Naive thymus-derived CD4-positive, alpha-beta T cell (primary cell): ENCODE data around the gene PLCL1. TPM values are rescaled to one million over a fixed set of nuclear protein-coding genes. Genes with fewer than 3 reads are reported as not detected.

ENCODE experiments used
- ATAC-seq: fragments of 150-1000 bp; cut with Tn5 transposase; 2 replicates; pipeline ENCODE4 v1.10.0; 2021; ENCODE audit warnings: mild to moderate bottlenecking, moderate library complexity
- CTCF ChIA-PET: fragments of 350-600 bp; sonication (Branson Sonifier 250); formaldehyde crosslinking; loops from one replicate; lab custom pipeline; 2021; ENCODE audit warnings: antibody characterized with exemption; lab: Charles Lee
- POLR2A ChIA-PET: fragments of 350-600 bp; sonication (Branson Sonifier 250); formaldehyde crosslinking; loops from one replicate; lab custom pipeline; 2021; ENCODE audit warnings: antibody characterized with exemption, inconsistent platforms; lab: Charles Lee
- DNase-seq, 9 donors: peaks; one replicate each; pipeline versions ENCODE4 v3.0.0 to v3.0.0-alpha.2; 2020 to 2022; ENCODE audit warnings: mixed read lengths in 1 of 9
- H3K27ac ChIP-seq: one replicate; pipeline ENCODE4 v1.7.0; 2013; ENCODE audit warnings: mild to moderate bottlenecking, low read depth, low read length, moderate library complexity
- H3K27me3 ChIP-seq, 2 donors: one replicate each; pipeline ENCODE4 v1.7.0; 2013; ENCODE audit warnings: low read length in 2 of 2, mild to moderate bottlenecking in 2 of 2, moderate library complexity in 2 of 2; ENCODE audit not compliant: control insufficient read depth in 2 of 2, insufficient read depth in 2 of 2
- H3K36me3 ChIP-seq, 3 experiments: 1 replicate in 2 of 3; 2 replicates in 1 of 3; pipeline ENCODE4 v1.7.0; 2013; ENCODE audit warnings: low read length in 3 of 3, mild to moderate bottlenecking in 3 of 3, moderate library complexity in 1 of 3; ENCODE audit not compliant: insufficient read depth in 3 of 3, control insufficient read depth in 2 of 3
- H3K4me1 ChIP-seq, 2 donors: one replicate each; pipeline ENCODE4 v1.7.0; 2013; ENCODE audit warnings: low read length in 2 of 2, mild to moderate bottlenecking in 2 of 2, moderate library complexity in 1 of 2; ENCODE audit not compliant: control insufficient read depth in 2 of 2, insufficient read depth in 2 of 2
- H3K4me3 ChIP-seq: 2 replicates; pipeline ENCODE4 v1.7.0; 2013; ENCODE audit warnings: mild to moderate bottlenecking, low read length
- H3K9me3 ChIP-seq, 3 experiments: 1 replicate in 2 of 3; 2 replicates in 1 of 3; pipeline ENCODE4 v1.7.0; 2013; ENCODE audit warnings: low read length in 3 of 3; ENCODE audit not compliant: control insufficient read depth in 2 of 3
- H3K27ac Mint-ChIP-seq, 9 donors: one replicate each; pipeline ENCODE4 v1.8.0; 2020 to 2022; ENCODE audit warnings: mixed read lengths in 9 of 9, mild to moderate bottlenecking in 8 of 9, moderate library complexity in 5 of 9, inconsistent platforms in 2 of 9
- H3K27me3 Mint-ChIP-seq, 5 donors: one replicate each; pipeline ENCODE4 v1.8.0; 2021 to 2022; ENCODE audit warnings: mixed read lengths in 5 of 5, mild to moderate bottlenecking in 1 of 5
- H3K36me3 Mint-ChIP-seq, 5 donors: one replicate each; pipeline ENCODE4 v1.8.0; 2020 to 2022; ENCODE audit warnings: mixed read lengths in 5 of 5, mild to moderate bottlenecking in 3 of 5, inconsistent platforms in 1 of 5
- H3K4me1 Mint-ChIP-seq, 7 donors: one replicate each; pipeline ENCODE4 v1.8.0; 2020 to 2022; ENCODE audit warnings: mixed read lengths in 7 of 7, mild to moderate bottlenecking in 3 of 7, inconsistent platforms in 1 of 7
- H3K4me3 Mint-ChIP-seq, 10 donors: one replicate each; pipeline ENCODE4 v1.8.0; 2020 to 2022; ENCODE audit warnings: mild to moderate bottlenecking in 10 of 10, mixed read lengths in 10 of 10, moderate library complexity in 6 of 10, inconsistent platforms in 2 of 10
- H3K9me3 Mint-ChIP-seq, 11 donors: one replicate each; pipeline ENCODE4 v1.8.0; 2020 to 2022; ENCODE audit warnings: mixed read lengths in 11 of 11, mild to moderate bottlenecking in 4 of 11, inconsistent platforms in 1 of 11, moderate library complexity in 1 of 11
- intact Hi-C, 2 donors: fragments of 100-400 bp; cut with micrococcal nuclease; formaldehyde crosslinking; loops; one replicate each; pipeline ENCODE4 v1.15.1; 2023
- polyA plus RNA-seq, 2 donors: library from polyadenylated mRNA; unstranded; fragments of 300-500 nt; fragmentation: Illumina TruSeq; gene quantifications; one replicate each; pipeline ENCODE4 v1.2.3, GENCODE V29; 2021
- total RNA-seq, 6 experiments: library from RNA in 5 of 6; stranded (reverse) in 5 of 6; gene quantifications; 1 replicate in 5 of 6; 2 replicates in 1 of 6; pipeline ENCODE4 v1.2.3 and lab custom pipeline; 2021 to 2026

Gene PLCL1
- total and polyA plus RNA-seq, 7 experiments from 2014 or later: 1.8 to 33.7 (median 22.7) TPM

DNA sequence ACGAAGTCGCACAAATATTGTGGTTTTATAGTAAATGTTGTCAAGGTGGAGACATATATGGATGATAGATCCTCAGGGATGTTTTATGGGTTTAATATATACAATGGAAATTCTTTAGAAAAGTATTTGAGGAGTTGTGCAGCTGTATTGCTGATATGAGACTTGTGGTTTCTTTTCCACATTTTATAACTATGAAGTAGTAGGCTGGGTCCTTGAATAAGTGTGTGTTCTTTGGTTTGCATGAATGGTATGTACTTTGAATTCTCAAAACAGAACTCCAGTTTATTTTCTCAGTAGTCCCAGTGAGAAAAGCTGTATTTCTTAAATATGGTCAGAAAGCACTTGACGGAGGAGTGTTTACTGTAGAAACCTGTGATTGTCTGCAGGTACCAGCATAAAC, 42.4 kb downstream of the PLCL1 start:
- no peaks in the 10 kb centered on the region for H3K27me3 ChIP-seq
- DNase-seq (no peak), ATAC-seq (no peak)
- Mint-ChIP-seq H3K27me3 (peaks cover 0 to 6% (median 0%) of the 10 kb centered on the region in 5 donors), H3K9me3 (no peaks in the 10 kb centered on the region), H3K4me1 (peaks cover 29 to 100% (median 96%) of the 10 kb centered on the region in 7 donors), H3K36me3 (peaks cover 0 to 8% (median 0%) of the 10 kb centered on the region in 5 donors), H3K27ac (peak overlapping the region in 8 of 9 donors; percentile 97 to 100 (median 99)), H3K4me3 (peak overlapping the region in 9 of 10 donors; percentile 29 to 87 (median 80))
- ChIA-PET CTCF (interaction anchor here (0.8 to 1.9 kb wide), 3 partner anchors 9 to 209 kb away, joined by 3 to 12 read pairs (median 4); no protein-coding TSS in a partner anchor), POLR2A (interaction anchor here (0.7 to 3.8 kb wide), 8 partner anchors 9 to 279 kb away, joined by 3 to 21 read pairs (median 4); no protein-coding TSS in a partner anchor)
- H3K9me3 ChIP-seq: no peaks in the 10 kb centered on the region
- peaks cover 4 to 90% of the 10 kb centered on the region in 2 donors for H3K4me1 ChIP-seq
- H3K4me3 ChIP-seq: no peak overlapping the region
- intact Hi-C loops: loop anchor here (1.0 kb wide), 5 partner anchors 7 to 42 kb away; partner anchors contain the start of gene PLCL1 (in 1 of the 2)
- no peaks in the 10 kb centered on the region for H3K36me3 ChIP-seq
- H3K27ac ChIP-seq: peak overlapping the region; percentile 89

DNA sequence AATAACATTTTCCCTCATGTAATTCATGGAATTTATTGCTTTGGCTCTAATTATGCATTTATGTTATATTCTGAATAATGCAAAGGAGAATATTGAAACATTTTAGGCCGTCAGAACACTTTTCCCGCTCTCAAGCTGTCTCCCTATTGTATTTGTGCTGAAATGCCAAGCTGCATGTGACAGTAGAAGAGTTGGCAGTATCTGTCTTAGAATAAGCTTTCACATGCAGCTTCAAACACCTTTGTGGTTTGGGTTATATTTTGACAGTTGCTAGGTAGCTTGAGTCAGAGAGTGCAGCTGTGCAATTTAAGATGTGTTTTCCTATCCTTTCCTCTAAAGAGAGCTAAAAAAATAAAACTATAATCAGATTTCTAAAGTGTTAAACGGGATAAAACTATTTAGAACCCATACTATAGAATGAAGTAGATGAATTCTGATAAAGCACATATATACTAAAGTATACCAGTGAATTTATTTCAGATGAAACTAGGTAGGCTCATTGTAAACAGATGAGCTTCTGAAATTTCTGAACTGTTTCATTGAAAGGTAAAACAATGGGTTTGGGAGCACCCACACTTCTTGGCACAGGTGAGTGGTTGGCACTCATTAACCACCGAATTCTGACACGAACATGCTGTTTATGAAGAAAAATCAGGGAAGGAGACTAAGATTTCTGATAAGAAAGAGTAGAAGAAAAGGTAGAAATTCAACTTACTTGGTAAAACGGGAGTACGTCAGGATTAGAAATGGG, 43.4 kb downstream of the PLCL1 start:
- Mint-ChIP-seq H3K27me3 (peaks cover 0 to 6% (median 0%) of the 10 kb centered on the region in 5 donors), H3K27ac (peak overlapping the region; percentile 26 to 100 (median 99)), H3K36me3 (peaks cover 0 to 3% (median 0%) of the 10 kb centered on the region in 5 donors), H3K9me3 (no peaks in the 10 kb centered on the region), H3K4me3 (peak overlapping the region; percentile 8 to 87 (median 80)), H3K4me1 (peaks cover 30 to 100% (median 95%) of the 10 kb centered on the region in 7 donors)
- peak; percentile 96 for ATAC-seq
- intact Hi-C loops: loop anchor here (1.0 to 2.0 kb wide), 8 partner anchors 8 to 44 kb away; partner anchors contain the start of gene PLCL1 (in 1 of the 2)
- peak overlapping the region; percentile 89 for H3K27ac ChIP-seq
- peak in 7 of 9 donors; percentile 72 to 89 (median 83) for DNase-seq
- H3K36me3 ChIP-seq: no peaks in the 10 kb centered on the region
- ChIA-PET CTCF (interaction anchor here (1.0 to 1.9 kb wide), 10 partner anchors 10 to 139 kb away, joined by 3 to 12 read pairs (median 4); partner anchors contain the start of gene PLCL1), POLR2A (interaction anchor here (0.7 to 4.7 kb wide), 15 partner anchors 8 to 413 kb away, joined by 3 to 22 read pairs (median 5); partner anchors contain the start of gene SF3B1)
- no peaks in the 10 kb centered on the region for H3K27me3 ChIP-seq
- H3K4me3 ChIP-seq: peak overlapping the region; percentile 15
- H3K4me1 ChIP-seq: peaks cover 4 to 85% of the 10 kb centered on the region in 2 donors
- H3K9me3 ChIP-seq: no peaks in the 10 kb centered on the region

DNA sequence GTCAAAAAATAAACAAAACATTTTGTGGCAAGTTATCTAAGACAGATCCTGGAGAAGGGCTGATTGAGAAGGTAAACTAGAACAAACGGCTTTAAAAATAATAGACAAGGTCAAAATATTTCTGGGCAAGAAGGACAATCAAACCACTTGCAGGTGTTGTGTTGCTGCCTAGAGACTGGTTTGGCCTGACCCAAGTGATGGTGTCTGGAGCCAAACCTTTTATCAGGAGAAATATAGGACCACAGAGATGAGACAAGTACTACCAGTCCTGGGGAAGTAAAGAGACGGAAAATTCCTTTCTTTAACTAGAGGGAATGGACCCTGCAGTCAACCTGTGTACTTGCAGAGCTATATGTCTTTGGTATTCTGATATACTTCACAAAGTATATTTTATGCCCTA, 44.2 kb downstream of the PLCL1 start:
- POLR2A ChIA-PET: interaction anchor here (1.4 to 4.7 kb wide), 6 partner anchors 9 to 41 kb away, joined by 5 to 22 read pairs (median 13); no protein-coding TSS in a partner anchor
- peaks cover 0 to 6% (median 0%) of the 10 kb centered on the region in 5 donors for H3K27me3 Mint-ChIP-seq
- DNase-seq: no peak
- H3K4me1 Mint-ChIP-seq: peaks cover 30 to 100% (median 94%) of the 10 kb centered on the region in 7 donors
- H3K36me3 Mint-ChIP-seq: peaks cover 0 to 1% (median 0%) of the 10 kb centered on the region in 5 donors
- H3K27ac Mint-ChIP-seq: peak overlapping the region; percentile 26 to 100 (median 99)
- Histone ChIP-seq H3K4me1 (peaks cover 4 to 85% of the 10 kb centered on the region in 2 donors), H3K27me3 (no peaks in the 10 kb centered on the region), H3K27ac (peak overlapping the region; percentile 89), H3K36me3 (no peaks in the 10 kb centered on the region), H3K9me3 (no peaks in the 10 kb centered on the region), H3K4me3 (no peak overlapping the region)
- H3K9me3 Mint-ChIP-seq: no peaks in the 10 kb centered on the region
- CTCF ChIA-PET: interaction anchor here (1.3 to 1.9 kb wide), 5 partner anchors 11 to 35 kb away, joined by 4 to 12 read pairs (median 5); no protein-coding TSS in a partner anchor
- ATAC-seq: no peak
- peak overlapping the region in 9 of 10 donors; percentile 55 to 87 (median 80) for H3K4me3 Mint-ChIP-seq
- intact Hi-C loops: loop anchor here (1.0 to 2.0 kb wide), 3 partner anchors 8 to 41 kb away; no protein-coding TSS in a partner anchor

DNA sequence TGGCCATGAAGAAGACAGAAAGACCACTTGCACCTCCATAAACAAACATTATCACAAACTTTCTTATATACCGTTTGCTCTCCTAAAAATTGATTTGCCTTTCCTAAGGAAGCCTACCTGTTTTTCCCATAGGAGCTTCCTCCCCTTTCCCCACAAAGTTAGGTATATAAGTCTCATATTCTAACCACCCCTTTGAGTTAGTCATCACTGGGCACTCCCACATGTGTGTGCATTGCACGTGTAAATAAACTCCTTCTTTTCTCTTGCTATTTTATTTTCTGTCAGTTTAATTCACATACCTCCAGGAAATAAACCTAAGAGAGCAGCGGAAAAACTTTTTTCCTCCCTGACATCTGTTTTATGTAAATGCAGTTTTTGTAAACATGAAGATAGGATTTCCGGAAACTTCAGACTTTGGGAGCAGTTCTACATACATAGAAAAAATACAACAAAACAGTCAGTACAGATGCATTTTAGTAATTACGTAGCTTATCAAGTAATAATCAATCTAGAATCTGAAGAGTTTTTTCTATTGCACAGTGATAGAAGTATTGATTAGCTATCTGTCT, 46.6 kb downstream of the PLCL1 start:
- Histone ChIP-seq H3K4me1 (peaks cover 4 to 77% of the 10 kb centered on the region in 2 donors), H3K36me3 (no peaks in the 10 kb centered on the region), H3K9me3 (no peaks in the 10 kb centered on the region), H3K27me3 (no peaks in the 10 kb centered on the region), H3K27ac (no peak overlapping the region), H3K4me3 (no peak overlapping the region)
- peak overlapping the region in 6 of 10 donors; percentile 6 to 80 (median 48) for H3K4me3 Mint-ChIP-seq
- H3K4me1 Mint-ChIP-seq: peaks cover 30 to 100% (median 93%) of the 10 kb centered on the region in 7 donors
- H3K36me3 Mint-ChIP-seq: peaks cover 0 to 3% (median 0%) of the 10 kb centered on the region in 5 donors
- POLR2A ChIA-PET: interaction anchor here (1.0 to 4.7 kb wide), 5 partner anchors 8 to 17 kb away, joined by 3 to 22 read pairs (median 3); no protein-coding TSS in a partner anchor
- no peaks in the 10 kb centered on the region for H3K27me3 Mint-ChIP-seq
- DNase-seq (no peak), ATAC-seq (no peak)
- peak overlapping the region in 8 of 9 donors; percentile 97 to 100 (median 99) for H3K27ac Mint-ChIP-seq
- intact Hi-C loops: loop anchor here (1.0 to 5.0 kb wide), 5 partner anchors 41 to 446 kb away; no protein-coding TSS in a partner anchor
- H3K9me3 Mint-ChIP-seq: no peaks in the 10 kb centered on the region
- CTCF ChIA-PET: interaction anchor here (0.6 to 1.6 kb wide), 10 partner anchors 8 to 276 kb away, joined by 3 to 6 read pairs (median 3); partner anchors contain the start of gene PLCL1

DNA sequence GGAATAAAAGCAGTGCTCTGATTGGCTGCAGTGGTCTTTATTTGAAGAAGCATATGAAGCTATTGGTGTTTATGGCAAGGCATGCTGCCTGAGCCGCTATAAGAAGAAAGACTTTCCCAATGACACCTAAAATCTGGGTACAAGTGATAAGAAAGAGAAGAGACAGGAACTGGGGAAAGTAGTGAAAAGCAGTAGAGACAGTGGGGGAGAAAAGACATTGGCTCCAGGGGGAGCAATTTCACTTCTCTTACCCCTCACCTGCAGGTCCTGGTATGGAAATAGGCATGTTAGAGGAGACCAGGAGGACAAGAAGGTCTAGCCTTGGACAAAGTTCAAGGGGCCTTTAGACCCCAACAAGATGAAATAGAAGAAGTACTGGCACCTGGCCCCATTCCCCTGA, 47.1 kb downstream of the PLCL1 start:
- peaks cover 4 to 76% of the 10 kb centered on the region in 2 donors for H3K4me1 ChIP-seq
- no peaks in the 10 kb centered on the region for H3K27me3 ChIP-seq
- Mint-ChIP-seq H3K4me1 (peaks cover 29 to 100% (median 93%) of the 10 kb centered on the region in 7 donors), H3K36me3 (peaks cover 0 to 3% (median 0%) of the 10 kb centered on the region in 5 donors), H3K27ac (peak overlapping the region in 8 of 9 donors; percentile 60 to 100 (median 98)), H3K4me3 (peak overlapping the region in 7 of 10 donors; percentile 3 to 80 (median 29)), H3K9me3 (no peaks in the 10 kb centered on the region), H3K27me3 (no peaks in the 10 kb centered on the region)
- no peak overlapping the region for H3K27ac ChIP-seq
- H3K9me3 ChIP-seq: no peaks in the 10 kb centered on the region
- ChIA-PET POLR2A (interaction anchor here (0.9 to 4.7 kb wide), 5 partner anchors 7 to 62 kb away, joined by 3 to 22 read pairs (median 6); no protein-coding TSS in a partner anchor), CTCF (interaction anchor here (0.6 to 1.6 kb wide), 9 partner anchors 12 to 276 kb away, joined by 3 to 6 read pairs (median 3); partner anchors contain the start of gene PLCL1)
- ATAC-seq (no peak), DNase-seq (no peak)
- no peaks in the 10 kb centered on the region for H3K36me3 ChIP-seq
- intact Hi-C loops: loop anchor here (1.0 to 5.0 kb wide), 5 partner anchors 41 to 445 kb away; no protein-coding TSS in a partner anchor
- H3K4me3 ChIP-seq: no peak overlapping the region
